Esophagus muscularis mucosa (tissue), 4 donors: ENCODE data around the gene SPATA13. TPM values are rescaled to one million over a fixed set of nuclear protein-coding genes. Genes with fewer than 3 reads are reported as not detected.

Experiments
- DNase-seq: peaks from one replicate; pipeline ENCODE4 v3.0.0-alpha.2; 2017; ENCODE audit errors: extremely low spot score
- H3K27ac ChIP-seq, 4 donors: fragments of 200-600 bp; sonication (generic); replicated peaks in 1 of 4; 1 replicate in 3 of 4; 2 replicates in 1 of 4; pipeline ENCODE4 v1.5.1; 2016 to 2019; ENCODE audit warnings: mild to moderate bottlenecking in 1 of 4
- H3K27me3 ChIP-seq, 4 donors: fragments of 200-600 bp; sonication (generic); one replicate each; pipeline versions ENCODE4 v1.5.1 to v1.6.0; 2016 to 2019
- H3K36me3 ChIP-seq, 4 donors: fragments of 200-600 bp; sonication (generic); one replicate each; pipeline ENCODE4 v1.5.1; 2016 to 2019
- H3K4me1 ChIP-seq, 4 donors: fragments of 200-600 bp; sonication (generic); one replicate each; pipeline ENCODE4 v1.5.1; 2016 to 2019
- H3K4me3 ChIP-seq, 4 donors: fragments of 200-600 bp; sonication (generic); 1 replicate in 2 of 4; 2 replicates in 2 of 4; pipeline ENCODE4 v1.5.1; 2016 to 2019; ENCODE audit warnings: mild to moderate bottlenecking in 4 of 4, moderate library complexity in 1 of 4
- H3K9me3 ChIP-seq, 4 donors: fragments of 200-600 bp; sonication (generic); 1 replicate in 3 of 4; 2 replicates in 1 of 4; pipeline ENCODE4 v1.5.1; 2016 to 2019
- CTCF ChIP-seq, 3 experiments: fragments of 200-600 bp in 2 of 3; fragments of 450-650 bp in 1 of 3; sonication (generic) in 2 of 3; IDR thresholded peaks; one replicate each; pipeline ENCODE4 v1.5.1; 2017 to 2019; ENCODE audit warnings: antibody characterized with exemption in 3 of 3, mild to moderate bottlenecking in 2 of 3, moderate library complexity in 1 of 3
- EP300 ChIP-seq: sonication (generic); formaldehyde crosslinking; IDR thresholded peaks from one replicate; pipeline ENCODE4 v1.6.1; 2017; ENCODE audit warnings: antibody characterized with exemption
- POLR2A ChIP-seq: fragments of 450-650 bp; IDR thresholded peaks from one replicate; pipeline ENCODE4 v1.6.1; 2017; ENCODE audit warnings: antibody characterized with exemption, moderate library complexity, mild to moderate bottlenecking, low read depth
- POLR2AphosphoS5 ChIP-seq, 2 donors: sonication (generic); formaldehyde crosslinking; IDR thresholded peaks; one replicate each; pipeline ENCODE4 v1.6.1; 2017; ENCODE audit warnings: antibody characterized with exemption in 2 of 2
- WGBS: methylation state at CpG from one replicate; pipeline ENCODE4 v1.1.5; 2018; 5-methylcytosine and 5-hydroxymethylcytosine counted together
- intact Hi-C: fragments of 100-400 bp; cut with DNase I; formaldehyde crosslinking; loops from one replicate; pipeline ENCODE4 v1.15.1; 2023
- total RNA-seq, 4 donors: library from RNA; depleted of rRNA; stranded (reverse); fragments of >200 nt; gene quantifications; one replicate each; pipeline versions ENCODE4 v1.1.0 to v1.2.1, GENCODE V29; 2016

SPATA13 gene
- total RNA-seq, 4 donors from 2014 or later, result 9.1 to 21.6 (median 17.1) TPM

- H3K9me3 ChIP-seq, result no peaks in the 10 kb centered on the region
- H3K4me3 ChIP-seq, result no peak overlapping the region
- H3K4me1 ChIP-seq, result no peaks in the 10 kb centered on the region
- intact Hi-C loops, result no loop called here
- TF ChIP-seq POLR2AphosphoS5 (IDR thresholded peaks at IDR 0.05) (no peak), POLR2A (no peak), EP300 (no peak), CTCF (IDR thresholded peaks at IDR 0.05) (no peak)
- no peak for DNase-seq
- H3K27ac ChIP-seq, result no peak overlapping the region
- H3K36me3 ChIP-seq, result no peaks in the 10 kb centered on the region
- WGBS, result 95% methylated on average over 26 of the region's 36 CpGs
- peaks cover 0 to 21% (median 0%) of the 10 kb centered on the region in 4 donors for H3K27me3 ChIP-seq
Observed at GRCh38 chr13:24338721-24339120, 178.2 kb downstream of the SPATA13 start.

- no peaks in the 10 kb centered on the region for H3K4me1 ChIP-seq
- H3K9me3 ChIP-seq, result no peaks in the 10 kb centered on the region
- peaks cover 0 to 21% (median 0%) of the 10 kb centered on the region in 4 donors for H3K27me3 ChIP-seq
- H3K27ac ChIP-seq, result no peak overlapping the region
- peak; percentile 39 for DNase-seq
- TF ChIP-seq CTCF (IDR thresholded peaks at IDR 0.05) (no peak), EP300 (no peak), POLR2A (no peak), POLR2AphosphoS5 (IDR thresholded peaks at IDR 0.05) (no peak)
- WGBS, result 83% methylated on average over 34 of the region's 35 CpGs
- intact Hi-C loops, result no loop called here
- H3K4me3 ChIP-seq, result no peak overlapping the region
- H3K36me3 ChIP-seq, result no peaks in the 10 kb centered on the region
Observed at GRCh38 chr13:24339937-24340607, 179.6 kb downstream of the SPATA13 start.

- WGBS, result 86% methylated on average over 26 of the region's 26 CpGs
- H3K27me3 ChIP-seq, result peaks cover 0 to 21% (median 0%) of the 10 kb centered on the region in 4 donors
- no peak for DNase-seq
- intact Hi-C loops, result no loop called here
- no peaks in the 10 kb centered on the region for H3K9me3 ChIP-seq
- H3K4me3 ChIP-seq, result no peak overlapping the region
- no peaks in the 10 kb centered on the region for H3K4me1 ChIP-seq
- TF ChIP-seq CTCF (IDR thresholded peaks at IDR 0.05) (no peak), EP300 (no peak), POLR2A (no peak), POLR2AphosphoS5 (IDR thresholded peaks at IDR 0.05) (no peak)
- no peaks in the 10 kb centered on the region for H3K36me3 ChIP-seq
- no peak overlapping the region for H3K27ac ChIP-seq
Observed at GRCh38 chr13:24340608-24340955, 180.1 kb downstream of the SPATA13 start.

- H3K4me3 ChIP-seq, result no peak overlapping the region
- intact Hi-C loops, result no loop called here
Observed at GRCh38 chr13:24341439-24341838, 180.9 kb downstream of the SPATA13 start.

More at GRCh38 chr13:24341439-24341838, 180.9 kb downstream of the SPATA13 start:
- Histone ChIP-seq H3K27me3 (peaks cover 0 to 21% (median 0%) of the 10 kb centered on the region in 4 donors), H3K27ac (no peak overlapping the region), H3K36me3 (no peaks in the 10 kb centered on the region), H3K4me1 (no peaks in the 10 kb centered on the region), H3K9me3 (no peaks in the 10 kb centered on the region)
- TF ChIP-seq POLR2A (no peak), POLR2AphosphoS5 (IDR thresholded peaks at IDR 0.05) (no peak), EP300 (no peak), CTCF (IDR thresholded peaks at IDR 0.05) (no peak)
- peak; percentile 50 for DNase-seq
- WGBS, result 82% methylated on average over 3 of the region's 3 CpGs
